Measurements from ENCODE around the gene TTC34. TPM values are rescaled to one million over a fixed set of nuclear protein-coding genes. Genes with fewer than 3 reads are reported as not detected.

TTC34 gene
- total RNA-seq, 4 donors from 2014 or later, result 0.84 to 1.2 (median 1.0) TPM

- no peak overlapping the region for H3K27ac ChIP-seq
- H3K36me3 ChIP-seq, result no peaks in the 10 kb centered on the region
- H3K4me1 ChIP-seq, result peaks cover 0 to 9% (median 0%) of the 10 kb centered on the region in 4 donors
- TF ChIP-seq POLR2A (IDR thresholded peaks at IDR 0.05) (no peak), EP300 (IDR thresholded peaks at IDR 0.05) (no peak), CTCF (IDR thresholded peaks at IDR 0.05) (no peak)
- H3K9me3 ChIP-seq, result no peaks in the 10 kb centered on the region
- 58 to 69% methylated on average over 7 to 10 of the region's 11 CpGs for WGBS, 2 donors
- peaks cover 0 to 9% of the 10 kb centered on the region in 2 donors for H3K27me3 ChIP-seq
- H3K4me3 ChIP-seq, result no peak overlapping the region
- DNase-seq (ENCODE audit: low spot score in 2 of 2), result no peak
These were observed 19.4 kb upstream of the TTC34 start for GRCh38 chr1:2820731-2821372.

- H3K36me3 ChIP-seq, result no peaks in the 10 kb centered on the region
- H3K27me3 ChIP-seq, result peaks cover 0 to 9% of the 10 kb centered on the region in 2 donors
- no peak for DNase-seq (ENCODE audit: low spot score in 2 of 2)
- H3K27ac ChIP-seq, result no peak overlapping the region
- TF ChIP-seq POLR2A (IDR thresholded peaks at IDR 0.05) (no peak), EP300 (IDR thresholded peaks at IDR 0.05) (no peak), CTCF (IDR thresholded peaks at IDR 0.05) (no peak)
- H3K4me3 ChIP-seq, result no peak overlapping the region
- no peaks in the 10 kb centered on the region for H3K9me3 ChIP-seq
- 91 to 94% methylated on average over 30 to 31 of the region's 31 CpGs for WGBS, 2 donors
- peaks cover 0 to 9% (median 0%) of the 10 kb centered on the region in 4 donors for H3K4me1 ChIP-seq
These were observed 18.6 kb upstream of the TTC34 start for GRCh38 chr1:2819831-2820730.

GRCh38 chr1:2819429-2819828, 17.9 kb upstream of the TTC34 start:
- Histone ChIP-seq H3K27me3 (peaks cover 0 to 9% of the 10 kb centered on the region in 2 donors), H3K4me3 (no peak overlapping the region)

GRCh38 chr1:2817784-2818564, 16.5 kb upstream of the TTC34 start:
- H3K9me3 ChIP-seq, result peaks cover 0 to 10% (median 0%) of the 10 kb centered on the region in 4 donors
- H3K4me3 ChIP-seq, result no peak overlapping the region
- H3K4me1 ChIP-seq, result peaks cover 0 to 9% (median 0%) of the 10 kb centered on the region in 4 donors
- no peak for DNase-seq (ENCODE audit: low spot score in 2 of 2)
- H3K27ac ChIP-seq, result no peak overlapping the region
- WGBS, 2 donors, result 70 to 76% methylated on average over 11 of the region's 11 CpGs
- TF ChIP-seq EP300 (IDR thresholded peaks at IDR 0.05) (no peak), POLR2A (IDR thresholded peaks at IDR 0.05) (no peak), CTCF (IDR thresholded peaks at IDR 0.05) (no peak)
- no peaks in the 10 kb centered on the region for H3K36me3 ChIP-seq
- peaks cover 0 to 9% of the 10 kb centered on the region in 2 donors for H3K27me3 ChIP-seq

More at GRCh38 chr1:2819429-2819828, 17.9 kb upstream of the TTC34 start:
- no peak overlapping the region for H3K27ac ChIP-seq
- WGBS, 2 donors, result 80 to 89% methylated on average over 5 of the region's 5 CpGs
- H3K36me3 ChIP-seq, result no peaks in the 10 kb centered on the region
- H3K4me1 ChIP-seq, result peaks cover 0 to 9% (median 0%) of the 10 kb centered on the region in 4 donors
- no peak for DNase-seq (ENCODE audit: low spot score in 2 of 2)
- no peaks in the 10 kb centered on the region for H3K9me3 ChIP-seq
- TF ChIP-seq EP300 (IDR thresholded peaks at IDR 0.05) (no peak), CTCF (IDR thresholded peaks at IDR 0.05) (no peak), POLR2A (IDR thresholded peaks at IDR 0.05) (no peak)
